Astrocyte (in vitro differentiated cells and primary cell): ENCODE measurements around the gene CRHR1.

ENCODE experiments used
- CTCF ChIP-seq: IDR thresholded peaks from 2 replicates; pipeline ENCODE4 v1.5.1; 2011; ENCODE audit warnings: low read depth, mild to moderate bottlenecking, inconsistent platforms, low read length, moderate library complexity; ENCODE audit not compliant: insufficient read depth
- EZH2 ChIP-seq: IDR thresholded peaks from 2 replicates; pipeline ENCODE4 v1.6.1; 2012; ENCODE audit warnings: mild to moderate bottlenecking, low read length, inconsistent platforms; ENCODE audit not compliant: insufficient read depth

GRCh38 chr17:45851873-45852272, 67.8 kb downstream of the CRHR1 start:
- TF ChIP-seq CTCF (no peak), EZH2 (no peak)
